GM12874 (cell line): ENCODE results near the gene EIF3D.
A peak's percentile ranks its signal among the peaks of the same experiment; 100 is the strongest.

ENCODE experiments used
- TF ChIP-seq, protein P1 (sequence below): IDR thresholded peaks from 2 replicates; pipeline ENCODE4 v1.5.1; 2011; ENCODE audit warnings: low read depth, mild to moderate bottlenecking, control low read depth, low read length, moderate library complexity; ENCODE audit not compliant: insufficient read depth

Gene EIF3D

DNA sequence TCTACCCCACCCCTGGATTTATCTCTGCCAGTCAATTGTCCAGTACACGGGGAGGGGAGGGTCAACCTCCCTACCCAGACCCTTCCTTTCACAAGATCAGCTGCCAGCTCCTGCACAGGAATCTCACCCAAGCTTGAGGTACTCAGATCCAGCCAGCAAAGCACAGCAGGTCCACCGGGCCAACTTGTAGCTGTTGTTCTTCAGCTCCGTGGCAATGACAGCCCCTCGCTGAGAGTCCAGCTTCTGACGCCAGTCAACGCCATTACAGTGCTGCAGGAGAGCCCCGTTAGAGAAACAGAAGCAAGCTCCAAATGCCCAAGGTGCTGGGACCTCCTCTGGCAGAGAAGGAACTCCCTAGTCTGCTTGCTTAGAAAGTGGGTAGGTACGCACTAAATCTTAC is 16.6 kb downstream of the EIF3D start:
- TF ChIP-seq, protein P1, sequence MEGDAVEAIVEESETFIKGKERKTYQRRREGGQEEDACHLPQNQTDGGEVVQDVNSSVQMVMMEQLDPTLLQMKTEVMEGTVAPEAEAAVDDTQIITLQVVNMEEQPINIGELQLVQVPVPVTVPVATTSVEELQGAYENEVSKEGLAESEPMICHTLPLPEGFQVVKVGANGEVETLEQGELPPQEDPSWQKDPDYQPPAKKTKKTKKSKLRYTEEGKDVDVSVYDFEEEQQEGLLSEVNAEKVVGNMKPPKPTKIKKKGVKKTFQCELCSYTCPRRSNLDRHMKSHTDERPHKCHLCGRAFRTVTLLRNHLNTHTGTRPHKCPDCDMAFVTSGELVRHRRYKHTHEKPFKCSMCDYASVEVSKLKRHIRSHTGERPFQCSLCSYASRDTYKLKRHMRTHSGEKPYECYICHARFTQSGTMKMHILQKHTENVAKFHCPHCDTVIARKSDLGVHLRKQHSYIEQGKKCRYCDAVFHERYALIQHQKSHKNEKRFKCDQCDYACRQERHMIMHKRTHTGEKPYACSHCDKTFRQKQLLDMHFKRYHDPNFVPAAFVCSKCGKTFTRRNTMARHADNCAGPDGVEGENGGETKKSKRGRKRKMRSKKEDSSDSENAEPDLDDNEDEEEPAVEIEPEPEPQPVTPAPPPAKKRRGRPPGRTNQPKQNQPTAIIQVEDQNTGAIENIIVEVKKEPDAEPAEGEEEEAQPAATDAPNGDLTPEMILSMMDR: no peak

- TF ChIP-seq, protein P1: peak; percentile 57
Measured at GRCh38 chr22:36510966-36511881, 17.7 kb downstream of the EIF3D start.

DNA sequence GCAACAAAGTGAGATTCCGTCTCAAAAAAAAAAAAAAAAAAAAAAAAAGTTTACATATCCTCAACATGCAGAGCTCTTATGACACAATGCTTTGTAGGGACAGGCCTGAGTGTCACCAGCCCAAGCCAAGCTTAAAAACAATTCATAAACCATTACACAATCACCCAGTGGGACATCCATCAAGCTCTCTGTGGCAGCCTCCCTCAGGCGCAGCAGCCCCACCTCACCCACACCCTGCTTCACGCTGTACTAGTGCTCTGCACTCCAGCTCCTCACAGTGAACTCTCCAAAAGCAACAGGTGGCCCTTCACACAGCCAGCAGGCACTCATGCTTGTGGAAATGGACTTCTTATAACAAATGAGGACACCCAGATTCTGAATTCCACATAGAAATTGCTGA is 18.6 kb downstream of the EIF3D start:
- TF ChIP-seq, protein P1: no peak

GRCh38 chr22:36507518-36508010 is 21.4 kb downstream of the EIF3D start:
- TF ChIP-seq, protein P1: no peak

DNA sequence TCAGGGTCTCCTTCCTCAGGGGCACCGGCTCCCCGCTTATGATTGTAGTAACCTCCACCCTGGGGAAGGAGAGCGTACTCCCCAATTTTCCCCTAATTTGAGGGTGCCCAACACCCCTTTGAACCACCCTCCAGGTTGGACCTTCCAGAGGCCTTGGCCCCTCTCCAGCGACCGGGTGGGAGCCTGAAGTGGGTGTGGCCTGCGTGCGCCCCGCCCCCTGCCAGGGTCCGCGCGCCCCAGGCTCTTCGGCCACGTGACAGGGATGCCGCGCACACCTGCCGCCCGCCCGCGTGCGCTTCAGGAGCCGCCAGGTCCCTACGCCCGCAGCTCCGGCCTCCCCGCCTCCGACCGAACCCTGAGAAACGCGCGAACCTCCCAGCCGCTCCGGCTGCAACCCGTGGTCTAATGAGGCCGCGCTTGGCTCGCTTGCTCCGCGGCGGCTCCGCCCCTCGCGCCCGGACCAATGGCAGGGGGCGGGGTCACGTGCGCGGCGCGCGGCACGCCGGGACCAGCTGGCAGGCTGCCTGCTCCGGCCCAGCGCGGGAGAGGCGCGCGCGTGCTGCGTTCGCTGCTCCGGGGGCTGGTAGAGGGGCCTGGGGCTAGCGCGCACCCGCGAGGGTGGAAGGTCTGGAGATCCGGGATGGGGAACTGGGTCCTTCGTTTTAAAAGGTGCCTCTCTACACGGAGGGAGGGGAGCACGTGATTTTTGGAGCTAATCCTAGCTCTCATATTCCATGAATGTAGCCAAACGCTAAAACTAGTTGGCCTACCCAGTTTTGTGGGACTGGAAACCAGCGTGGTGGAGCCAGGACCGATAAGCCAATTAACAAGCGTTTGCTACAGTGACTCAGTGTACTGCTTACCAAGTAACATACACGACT is 22.1 kb downstream of the EIF3D start, which contains the start of gene FOXRED2:
Gene FOXRED2 (minus strand): TSS at position 404 of the 881 bp plus-strand sequence. CDS start 618 bp downstream, outside the sequence.
- TF ChIP-seq, protein P1: no peak

DNA sequence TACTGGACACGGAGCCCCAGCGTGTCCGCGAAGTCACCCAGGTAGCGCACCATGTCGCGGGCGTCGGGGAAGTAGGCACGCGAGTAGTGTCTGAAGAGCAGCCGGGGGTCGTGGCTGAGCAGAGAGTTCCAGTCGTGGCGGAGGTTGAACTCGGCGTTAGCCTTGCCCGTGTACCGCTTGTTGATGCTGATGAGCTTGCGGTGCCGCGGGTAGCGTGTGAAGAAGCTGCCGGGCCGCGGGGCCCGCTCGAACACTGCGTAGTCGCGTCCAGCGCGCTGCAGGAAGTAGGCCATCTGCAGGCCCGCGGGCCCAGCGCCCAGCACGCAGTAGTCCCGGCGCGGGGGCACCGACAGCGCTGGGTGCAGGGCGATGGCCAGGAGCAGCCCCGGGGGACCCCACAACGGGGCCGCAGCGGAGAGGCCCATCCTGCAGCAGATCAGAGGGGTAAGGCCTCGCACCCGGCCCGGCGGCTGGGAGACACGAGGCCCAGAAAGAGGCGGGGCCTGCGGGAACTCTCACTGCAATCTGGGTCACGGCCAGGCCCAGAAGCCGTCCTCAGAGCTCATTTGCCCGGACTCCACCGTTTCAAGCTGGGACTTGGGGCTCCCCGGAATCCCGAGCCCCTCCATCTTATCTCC is 22.8 kb downstream of the EIF3D start:
- TF ChIP-seq, protein P1: no peak
